HG02678 (cell line): ENCODE measurements around the gene KRTAP5-9.
"Not testable (repeated sequence)": the region's sequence is repeated elsewhere in the genome, so short reads cannot be mapped to it uniquely, and the experiment has no call there.

Source experiments
- ATAC-seq: cut with Tn5 transposase; IDR thresholded peaks from one replicate; pipeline ENCODE4 v1.9.1; 2021; ENCODE audit warnings: mild to moderate bottlenecking, moderate library complexity; ENCODE audit not compliant: unreplicated experiment

KRTAP5-9 gene

GRCh38 chr11:71557257-71557656, 9.0 kb downstream of the KRTAP5-9 start:
- no peak for ATAC-seq

- no peak for ATAC-seq
Measured at GRCh38 chr11:71558996-71559395, 10.8 kb downstream of the KRTAP5-9 start.

- no peak for ATAC-seq
Measured at GRCh38 chr11:71562120-71562519, 13.9 kb downstream of the KRTAP5-9 start.

GRCh38 chr11:71563406-71563805, 15.2 kb downstream of the KRTAP5-9 start:
- ATAC-seq = no peak

GRCh38 chr11:71564430-71564829, 16.2 kb downstream of the KRTAP5-9 start:
- no peak for ATAC-seq

- ATAC-seq = no peak
Measured at GRCh38 chr11:71565263-71565662, 17.0 kb downstream of the KRTAP5-9 start, which contains the start of gene KRTAP5-10. Gene KRTAP5-10 (plus strand): TSS chr11:71565563. CDS start chr11:71565588, 25 bp downstream.

GRCh38 chr11:71566081-71566620, 17.9 kb downstream of the KRTAP5-9 start:
- no peak for ATAC-seq

- ATAC-seq = not testable (repeated sequence)
Measured at GRCh38 chr11:71566626-71567599, 18.7 kb downstream of the KRTAP5-9 start.

- not testable (repeated sequence) for ATAC-seq
Measured at GRCh38 chr11:71567633-71568032, 19.4 kb downstream of the KRTAP5-9 start.

GRCh38 chr11:71568704-71569349, 20.6 kb downstream of the KRTAP5-9 start:
- no peak for ATAC-seq

- ATAC-seq = not testable (repeated sequence)
Measured at GRCh38 chr11:71571101-71571850, 23.1 kb downstream of the KRTAP5-9 start.

GRCh38 chr11:71572811-71573210, 24.6 kb downstream of the KRTAP5-9 start:
- no peak for ATAC-seq

GRCh38 chr11:71574418-71574817, 26.2 kb downstream of the KRTAP5-9 start:
- no peak for ATAC-seq

GRCh38 chr11:71575723-71576424, 27.7 kb downstream of the KRTAP5-9 start:
- ATAC-seq = no peak

- not testable (repeated sequence) for ATAC-seq
Measured at GRCh38 chr11:71576688-71577465, 28.7 kb downstream of the KRTAP5-9 start.

- ATAC-seq = no peak
Measured at GRCh38 chr11:71577469-71578004, 29.3 kb downstream of the KRTAP5-9 start.

- not testable (repeated sequence) for ATAC-seq
Measured at GRCh38 chr11:71579513-71579912, 31.3 kb downstream of the KRTAP5-9 start.

GRCh38 chr11:71580057-71581003, 32.1 kb downstream of the KRTAP5-9 start:
- no peak for ATAC-seq
